Gastrocnemius medialis (tissue), 4 donors: ENCODE measurements around the gene RNPEP.

ENCODE experiments used
- POLR2A ChIP-seq, 2 donors: fragments of 450-650 bp; IDR thresholded peaks; one replicate each; pipeline ENCODE4 v1.6.1; 2017; ENCODE audit warnings: antibody characterized with exemption in 2 of 2, mild to moderate bottlenecking in 2 of 2, moderate library complexity in 2 of 2
- TF ChIP-seq, protein P1 (sequence below), 5 experiments: fragments of 450-650 bp in 3 of 5; fragments of 200-600 bp in 2 of 5; sonication (generic) in 2 of 5; IDR thresholded peaks in 4 of 5; conservative IDR thresholded peaks in 1 of 5; 1 replicate in 4 of 5; 2 replicates in 1 of 5; pipeline ENCODE4 v1.5.1; 2016 to 2019; ENCODE audit warnings: antibody characterized with exemption in 5 of 5, mild to moderate bottlenecking in 3 of 5, moderate library complexity in 3 of 5

DNA sequence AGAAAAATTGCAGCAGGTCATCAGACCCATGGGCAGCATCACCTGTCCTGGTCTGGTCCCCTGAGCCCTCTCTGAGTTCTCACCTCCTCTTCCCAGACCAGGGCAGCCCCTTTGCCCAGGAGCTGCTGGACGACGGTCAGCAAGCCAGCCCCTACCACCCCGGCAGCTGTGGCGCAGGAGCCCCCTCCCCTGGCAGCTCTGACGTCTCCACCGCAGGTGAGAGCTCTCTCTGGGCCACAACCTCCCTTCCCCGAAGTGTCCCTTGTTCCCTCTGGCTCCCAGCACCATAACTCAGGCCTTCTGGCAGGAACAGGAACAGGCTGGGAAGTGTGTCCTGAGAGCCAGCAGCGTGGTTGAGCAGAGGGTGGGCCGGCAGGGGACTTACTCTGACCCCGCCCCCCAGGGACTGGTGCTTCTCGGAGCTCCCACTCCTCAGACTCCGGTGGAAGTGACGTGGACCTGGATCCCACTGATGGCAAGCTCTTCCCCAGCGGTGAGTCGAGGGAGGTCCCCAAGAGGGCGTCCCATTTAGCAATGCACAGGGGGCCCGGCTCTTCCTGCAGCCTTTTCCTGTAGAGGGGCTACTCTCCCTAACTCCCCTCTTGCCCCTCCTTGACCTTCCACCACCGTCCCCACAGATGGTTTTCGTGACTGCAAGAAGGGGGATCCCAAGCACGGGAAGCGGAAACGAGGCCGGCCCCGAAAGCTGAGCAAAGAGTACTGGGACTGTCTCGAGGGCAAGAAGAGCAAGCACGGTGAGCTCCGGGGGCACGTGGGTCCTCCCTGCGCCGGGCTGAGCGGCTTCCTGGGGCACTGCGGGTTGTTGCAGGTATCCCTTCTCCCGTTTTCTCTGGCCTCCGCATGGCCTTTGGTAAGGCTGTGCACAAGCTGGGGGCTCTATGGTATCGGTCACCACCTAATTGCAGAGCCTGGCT, 30.4 kb downstream of the RNPEP start:
- TF ChIP-seq, protein P1, sequence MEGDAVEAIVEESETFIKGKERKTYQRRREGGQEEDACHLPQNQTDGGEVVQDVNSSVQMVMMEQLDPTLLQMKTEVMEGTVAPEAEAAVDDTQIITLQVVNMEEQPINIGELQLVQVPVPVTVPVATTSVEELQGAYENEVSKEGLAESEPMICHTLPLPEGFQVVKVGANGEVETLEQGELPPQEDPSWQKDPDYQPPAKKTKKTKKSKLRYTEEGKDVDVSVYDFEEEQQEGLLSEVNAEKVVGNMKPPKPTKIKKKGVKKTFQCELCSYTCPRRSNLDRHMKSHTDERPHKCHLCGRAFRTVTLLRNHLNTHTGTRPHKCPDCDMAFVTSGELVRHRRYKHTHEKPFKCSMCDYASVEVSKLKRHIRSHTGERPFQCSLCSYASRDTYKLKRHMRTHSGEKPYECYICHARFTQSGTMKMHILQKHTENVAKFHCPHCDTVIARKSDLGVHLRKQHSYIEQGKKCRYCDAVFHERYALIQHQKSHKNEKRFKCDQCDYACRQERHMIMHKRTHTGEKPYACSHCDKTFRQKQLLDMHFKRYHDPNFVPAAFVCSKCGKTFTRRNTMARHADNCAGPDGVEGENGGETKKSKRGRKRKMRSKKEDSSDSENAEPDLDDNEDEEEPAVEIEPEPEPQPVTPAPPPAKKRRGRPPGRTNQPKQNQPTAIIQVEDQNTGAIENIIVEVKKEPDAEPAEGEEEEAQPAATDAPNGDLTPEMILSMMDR (IDR thresholded peaks at IDR 0.05 in 4 of 5, conservative IDR thresholded peaks at IDR 0.05 in 1 of 5): no peak
- no peak for TF ChIP-seq POLR2A (IDR thresholded peaks at IDR 0.05)
